Lower lobe of right lung (tissue), 2 donors: ENCODE results near the gene C17orf113. TPM values are rescaled to one million over a fixed set of nuclear protein-coding genes. Genes with fewer than 3 reads are reported as not detected.
"Not testable (repeated sequence)": the region's sequence is repeated elsewhere in the genome, so short reads cannot be mapped to it uniquely, and the experiment has no call there.

Experiments
- ATAC-seq, 2 donors: fragments of 200-7000 bp; cut with Tn5 transposase; one replicate each; pipeline ENCODE4 v1.9.1; 2020 to 2022; ENCODE audit warnings: mild to moderate bottlenecking in 2 of 2, moderate library complexity in 2 of 2
- DNase-seq: peaks from one replicate; pipeline ENCODE4 v3.0.0-alpha.2; 2020
- H3K27ac ChIP-seq: fragments of 200-600 bp; one replicate; pipeline ENCODE4 v1.8.0; 2022
- H3K27me3 ChIP-seq: fragments of 200-600 bp; one replicate; pipeline ENCODE4 v1.8.0; 2022; ENCODE audit warnings: low read depth
- H3K36me3 ChIP-seq: fragments of 200-600 bp; one replicate; pipeline ENCODE4 v1.8.0; 2022; ENCODE audit warnings: mild to moderate bottlenecking
- H3K4me1 ChIP-seq: fragments of 200-600 bp; one replicate; pipeline ENCODE4 v1.8.0; 2022
- H3K4me3 ChIP-seq: fragments of 200-600 bp; one replicate; pipeline ENCODE4 v1.8.0; 2022; ENCODE audit warnings: mild to moderate bottlenecking
- H3K9me3 ChIP-seq: fragments of 200-600 bp; one replicate; pipeline ENCODE4 v1.8.0; 2022
- CTCF ChIP-seq: fragments of 200-600 bp; IDR thresholded peaks from one replicate; pipeline ENCODE4 v1.8.0; 2022; ENCODE audit warnings: antibody characterized with exemption, mild to moderate bottlenecking
- intact Hi-C: fragments of 100-400 bp; cut with DNase I; formaldehyde crosslinking; loops from one replicate; pipeline ENCODE4 v1.11.0; 2022
- total RNA-seq: library from RNA; stranded (reverse); fragmentation: NEBNext Ultra II Directional; extraction: Animal tissue kit (Norgen Biotek cat#: 25700); gene quantifications from one replicate; pipeline ENCODE4 v1.2.1, GENCODE V29; 2021
- donor health status: DM: no; HTN: yes; CAD: no; lungs with severe emphysema.

Gene C17orf113
- total RNA-seq, 1 donor from 2014 or later, result 0.89 TPM

DNA sequence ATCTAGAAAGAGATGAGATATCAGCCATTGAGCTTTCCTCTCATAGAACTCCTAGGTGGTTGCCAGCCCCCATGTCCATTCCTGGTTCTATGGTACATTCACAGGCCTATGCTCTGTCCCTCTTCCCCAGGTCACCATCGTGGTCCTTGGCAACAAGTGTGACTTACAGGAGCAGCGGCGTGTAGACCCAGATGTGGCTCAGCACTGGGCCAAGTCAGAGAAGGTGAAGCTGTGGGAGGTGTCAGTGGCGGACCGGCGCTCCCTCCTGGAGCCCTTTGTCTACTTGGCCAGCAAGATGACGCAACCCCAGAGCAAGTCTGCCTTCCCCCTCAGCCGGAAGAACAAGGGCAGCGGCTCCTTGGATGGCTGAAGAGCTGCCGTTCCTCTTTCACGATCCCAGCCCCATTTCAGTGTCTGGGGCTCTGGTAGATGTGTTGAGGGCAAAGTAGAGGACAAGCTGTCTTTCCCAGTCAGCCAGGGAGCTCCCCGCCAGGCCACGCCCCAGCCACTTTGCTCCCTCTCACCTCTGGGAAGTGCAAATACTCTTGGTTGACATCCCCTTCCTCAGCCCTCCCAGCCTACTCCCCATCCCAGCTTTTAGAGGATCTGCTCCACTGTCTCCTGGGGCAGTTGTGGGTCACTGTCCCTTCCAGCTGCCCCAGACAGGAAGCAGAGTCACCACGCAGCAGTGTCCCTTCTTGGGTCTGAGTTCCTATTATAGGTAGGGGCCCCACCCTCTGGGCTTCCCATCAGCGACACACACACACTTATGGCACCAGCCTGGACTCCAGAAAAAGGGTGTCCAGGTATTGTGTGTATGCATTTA lies 26.7 kb downstream of the C17orf113 start:
- peaks cover 45% of the 10 kb centered on the region for H3K4me1 ChIP-seq
- DNase-seq, result peak; percentile 83

GRCh38 chr17:42020845-42021244 lies 29.6 kb downstream of the C17orf113 start:
- Histone ChIP-seq H3K4me1 (peaks cover 57% of the 10 kb centered on the region), H3K27ac (peak overlapping the region; percentile 87), H3K36me3 (peaks cover 31% of the 10 kb centered on the region), H3K4me3 (peak overlapping the region; percentile 92)
- DNase-seq, ATAC-seq, H3K27me3 ChIP-seq, intact Hi-C loops, H3K9me3 ChIP-seq: not testable (repeated sequence)

More for the DNA sequence above, 26.7 kb downstream of the C17orf113 start:
- intact Hi-C loops, result no loop called here
- ATAC-seq, result peak; percentile 29 to 39
- TF ChIP-seq CTCF, result no peak
- Histone ChIP-seq H3K9me3 (no peaks in the 10 kb centered on the region), H3K27ac (peak overlapping the region; percentile 67), H3K4me3 (no peak overlapping the region), H3K27me3 (no peaks in the 10 kb centered on the region), H3K36me3 (peaks cover 31% of the 10 kb centered on the region)

DNA sequence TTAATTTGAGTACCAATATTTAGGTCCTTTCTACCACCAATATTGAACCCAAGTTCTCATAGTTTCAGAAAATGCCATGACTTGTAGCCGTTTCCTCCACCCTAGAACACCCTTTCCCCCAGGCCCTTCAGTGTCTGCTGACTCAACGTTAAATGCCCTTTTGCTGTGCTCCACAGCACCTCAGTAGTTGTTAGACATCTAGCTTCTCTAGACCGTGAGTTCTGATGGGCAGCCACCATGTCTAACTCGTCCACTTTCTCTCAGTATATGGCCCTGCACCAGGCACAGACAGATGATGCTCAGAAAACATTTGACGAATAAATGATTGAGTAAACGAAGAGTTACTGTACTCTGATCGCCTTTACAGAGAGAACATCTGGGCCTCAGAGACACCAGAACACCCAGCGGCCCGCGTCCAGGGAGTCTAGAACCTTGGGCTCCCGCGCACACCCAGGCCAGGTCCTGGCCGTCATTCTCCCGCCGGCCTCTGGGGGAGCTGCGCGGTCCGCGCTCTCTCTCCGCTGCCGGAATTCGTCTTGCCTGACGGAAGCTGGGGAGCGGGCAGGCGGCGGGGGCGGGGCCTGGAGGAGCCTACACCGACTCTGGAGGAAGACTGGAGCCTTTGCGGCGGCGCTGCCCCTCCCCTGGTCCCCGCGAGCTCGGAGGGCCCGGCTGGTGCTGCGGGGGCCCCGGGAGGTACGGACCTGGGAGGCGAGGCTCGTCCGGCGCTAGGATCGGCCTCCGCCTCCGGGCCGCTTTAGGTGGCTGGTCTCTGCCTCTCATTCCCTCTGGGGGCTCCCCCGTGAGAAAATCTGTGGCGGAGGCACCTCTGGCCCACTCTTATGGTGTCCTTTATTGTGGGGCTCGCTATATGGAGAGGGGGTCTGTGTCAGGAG lies 30.6 kb downstream of the C17orf113 start, which contains the start of gene NKIRAS2:
Gene NKIRAS2 (plus strand): TSS at position 582 of the 896 bp plus-strand sequence. CDS start 1,488 bp downstream, outside the sequence.
- peaks cover 61% of the 10 kb centered on the region for H3K4me1 ChIP-seq

DNA sequence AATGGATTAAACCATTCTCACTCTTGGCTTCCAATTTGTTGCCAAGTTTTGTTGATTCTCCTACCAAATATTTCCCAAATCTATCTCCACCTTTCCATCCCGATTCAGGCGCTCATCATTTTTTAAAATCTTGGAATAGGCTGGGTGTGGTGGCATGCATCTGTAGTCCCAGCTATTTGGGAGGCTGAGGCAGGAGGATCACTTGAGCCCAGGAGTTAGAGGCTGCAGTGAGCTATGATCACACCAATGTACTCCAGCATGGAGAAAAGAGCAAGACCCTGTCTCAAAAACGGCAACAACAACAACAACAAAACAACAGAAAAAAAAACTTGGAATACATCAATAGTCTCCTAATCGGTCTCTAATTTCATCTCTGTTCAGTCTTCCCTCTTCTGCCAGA lies 31.4 kb downstream of the C17orf113 start:
- H3K9me3 ChIP-seq, result no peaks in the 10 kb centered on the region
- no peak for TF ChIP-seq CTCF
- DNase-seq (no peak), ATAC-seq (no peak)
- H3K27ac ChIP-seq, result no peak overlapping the region
- H3K36me3 ChIP-seq, result peaks cover 26% of the 10 kb centered on the region
- intact Hi-C loops, result no loop called here
- H3K4me1 ChIP-seq, result peaks cover 61% of the 10 kb centered on the region
- no peaks in the 10 kb centered on the region for H3K27me3 ChIP-seq
- no peak overlapping the region for H3K4me3 ChIP-seq

More for the DNA sequence above, 30.6 kb downstream of the C17orf113 start, which contains the start of gene NKIRAS2:
- Histone ChIP-seq H3K27me3 (no peaks in the 10 kb centered on the region), H3K9me3 (no peaks in the 10 kb centered on the region), H3K4me3 (peak within 1 kb of the TSS; percentile 92), H3K36me3 (peaks cover 31% of the 10 kb centered on the region), H3K27ac (peak within 1 kb of the TSS; percentile 87)
- intact Hi-C loops, result no loop called here
- DNase-seq (peak; percentile 98), ATAC-seq (peak; percentile 83 to 92)
- TF ChIP-seq CTCF, result peak; percentile 98

DNA sequence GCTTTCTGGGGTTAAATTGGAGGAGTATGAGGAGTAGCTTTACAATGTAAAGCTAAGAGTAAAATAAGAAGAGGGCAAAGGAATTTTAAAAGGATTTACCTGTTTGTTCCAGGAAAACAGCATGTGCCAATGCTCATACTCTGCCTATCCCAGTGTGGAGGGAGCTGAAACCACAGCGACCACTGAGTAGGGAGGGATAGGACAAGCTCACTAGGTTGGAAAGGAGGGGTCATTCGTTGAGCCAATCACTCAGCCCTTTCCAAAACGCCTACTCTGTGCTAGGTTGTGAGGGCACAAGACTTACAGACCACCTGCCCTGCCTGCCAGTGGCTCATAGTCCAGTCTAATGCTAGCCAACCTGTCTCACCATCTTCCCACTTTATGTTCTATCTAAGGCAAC lies 32.1 kb downstream of the C17orf113 start:
- ATAC-seq (no peak), DNase-seq (no peak)
- no peak for TF ChIP-seq CTCF
- intact Hi-C loops, result no loop called here
- Histone ChIP-seq H3K36me3 (peaks cover 19% of the 10 kb centered on the region), H3K9me3 (no peaks in the 10 kb centered on the region), H3K27ac (no peak overlapping the region), H3K4me3 (peak overlapping the region; percentile 79), H3K4me1 (peaks cover 59% of the 10 kb centered on the region), H3K27me3 (no peaks in the 10 kb centered on the region)
